ENCODE measurements around the gene MIDN.

DNA sequence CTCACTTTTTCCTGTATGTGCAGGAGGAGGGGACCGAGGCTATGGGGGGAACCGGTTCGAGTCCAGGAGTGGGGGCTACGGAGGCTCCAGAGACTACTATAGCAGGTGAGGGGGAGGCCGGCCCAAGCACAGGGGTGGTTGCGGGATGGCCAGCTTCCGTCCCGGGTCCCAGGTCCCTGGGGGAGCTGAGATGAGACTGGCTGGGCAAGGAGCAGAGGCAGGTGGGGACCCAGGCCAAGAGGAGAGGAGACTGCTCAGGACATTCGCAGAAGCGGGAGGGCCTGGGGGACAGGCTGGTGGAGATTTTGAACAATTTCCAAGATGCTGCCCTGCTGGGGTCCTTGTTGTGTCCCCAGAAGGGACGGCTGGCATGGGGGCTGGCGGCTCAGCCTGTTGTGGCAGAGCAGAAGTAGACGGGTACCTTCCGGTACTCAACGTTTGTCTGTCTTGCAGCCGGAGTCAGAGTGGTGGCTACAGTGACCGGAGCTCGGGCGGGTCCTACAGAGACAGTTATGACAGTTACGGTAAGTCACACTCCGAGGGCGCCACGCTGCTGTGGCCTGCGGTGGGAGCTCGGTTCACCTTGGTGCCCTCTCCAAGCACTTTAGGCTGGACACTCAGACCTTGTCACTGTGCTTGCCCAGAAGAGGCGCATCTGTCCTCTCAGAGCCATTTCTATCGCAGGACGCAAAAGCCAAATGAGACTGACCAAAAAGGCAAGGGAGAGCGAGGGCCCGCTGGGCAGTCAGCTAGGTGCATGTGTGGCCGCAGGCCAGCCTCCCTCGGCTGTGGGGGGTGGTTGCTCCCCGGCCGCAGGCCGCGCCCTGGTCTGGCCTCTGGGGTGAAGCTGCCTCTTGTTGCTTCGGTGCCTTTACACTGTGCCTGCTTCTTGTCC, 23.4 kb downstream of the MIDN start:
- TF ChIP-seq CTCF (IDR thresholded peaks at IDR 0.05; ENCODE audit: low read length): no peak
- TF ChIP-seq EZH2 (IDR thresholded peaks at IDR 0.05; ENCODE audit: borderline replicate concordance, low read length): no peak
